Liver (tissue), 3 donors: ENCODE data around the gene KCNIP4.

Experiments
- CTCF ChIP-seq: fragments of 150-350 bp; IDR thresholded peaks from 2 replicates; pipeline ENCODE4 v1.5.1; 2017; ENCODE audit warnings: improper control_type of control experiment, low read depth, low read length; ENCODE audit not compliant: missing input control
- FOXA1 ChIP-seq: IDR thresholded peaks from 2 replicates; pipeline ENCODE4 v1.6.1; 2016; ENCODE audit warnings: antibody characterized with exemption
- GABPA ChIP-seq, 2 donors: IDR thresholded peaks in 1 of 2; conservative IDR thresholded peaks in 1 of 2; 2 replicates each; pipeline ENCODE4 v1.6.1; 2016; ENCODE audit warnings: antibody characterized with exemption in 2 of 2, mild to moderate bottlenecking in 1 of 2, moderate library complexity in 1 of 2
- HNF4A ChIP-seq, 2 donors: conservative IDR thresholded peaks; 2 replicates each; pipeline ENCODE4 v1.6.1; 2016; ENCODE audit warnings: antibody characterized with exemption in 2 of 2, mild to moderate bottlenecking in 2 of 2
- JUND ChIP-seq, 2 donors: IDR thresholded peaks; 2 replicates each; pipeline ENCODE4 v1.6.1; 2016; ENCODE audit warnings: antibody characterized with exemption in 2 of 2
- MAX ChIP-seq: IDR thresholded peaks from 2 replicates; pipeline ENCODE4 v1.6.1; 2016; ENCODE audit warnings: antibody characterized with exemption
- RAD21 ChIP-seq, 2 donors: IDR thresholded peaks; 2 replicates each; pipeline ENCODE4 v1.6.1; 2016; ENCODE audit warnings: antibody characterized with exemption in 2 of 2, mild to moderate bottlenecking in 2 of 2
- REST ChIP-seq: IDR thresholded peaks from 2 replicates; pipeline ENCODE4 v1.6.1; 2016; ENCODE audit warnings: antibody characterized with exemption, mild to moderate bottlenecking
- SP1 ChIP-seq: IDR thresholded peaks from 2 replicates; pipeline ENCODE4 v1.6.1; 2018; ENCODE audit warnings: antibody characterized with exemption, mild to moderate bottlenecking
- TAF1 ChIP-seq: conservative IDR thresholded peaks from 2 replicates; pipeline ENCODE4 v1.6.1; 2016; ENCODE audit warnings: antibody characterized with exemption, mild to moderate bottlenecking
- YY1 ChIP-seq: IDR thresholded peaks from 2 replicates; pipeline ENCODE4 v1.6.1; 2016; ENCODE audit warnings: antibody characterized with exemption, mild to moderate bottlenecking
- ZBTB33 ChIP-seq: IDR thresholded peaks from 2 replicates; pipeline ENCODE4 v1.6.1; 2016; ENCODE audit warnings: antibody characterized with exemption
- donor health status: healthy.
- donor health status: healthy.

- no peak for TF ChIP-seq REST
- TF ChIP-seq GABPA (IDR thresholded peaks at IDR 0.05 in 1 of 2, conservative IDR thresholded peaks at IDR 0.05 in 1 of 2): no peak
- TF ChIP-seq SP1: no peak
- no peak for TF ChIP-seq RAD21 (IDR thresholded peaks at IDR 0.05)
- TF ChIP-seq CTCF: no peak
- no peak for TF ChIP-seq MAX
- no peak for TF ChIP-seq HNF4A (conservative IDR thresholded peaks at IDR 0.05)
- no peak for TF ChIP-seq FOXA1
- TF ChIP-seq TAF1: no peak
- no peak for TF ChIP-seq ZBTB33
- no peak for TF ChIP-seq JUND (IDR thresholded peaks at IDR 0.05)
- no peak for TF ChIP-seq YY1
Observed at GRCh38 chr4:21386166-21386780, 562.3 kb downstream of the KCNIP4 start.
